WTC11 (cell line): ENCODE data around the gene GUCD1. TPM values are rescaled to one million over a fixed set of nuclear protein-coding genes. Genes with fewer than 3 reads are reported as not detected.

Source experiments
- CREB1 ChIP-seq: sonication (generic); formaldehyde crosslinking; IDR thresholded peaks from 2 replicates; pipeline ENCODE4 v1.8.0; 2023; ENCODE audit warnings: mild to moderate bottlenecking, missing genetic modification reagents
- CREM ChIP-seq: sonication (generic); formaldehyde crosslinking; IDR thresholded peaks from 2 replicates; pipeline ENCODE4 v1.8.1; 2022; ENCODE audit warnings: mild to moderate bottlenecking, missing genetic modification reagents, moderate library complexity
- GTF2I ChIP-seq: fragments of 250-450 bp; sonication (Bioruptor Pico); conservative IDR thresholded peaks from 2 replicates; pipeline ENCODE4 v1.4.0; 2021; ENCODE audit warnings: mild to moderate bottlenecking
- MYBL2 ChIP-seq: sonication (generic); formaldehyde crosslinking; IDR thresholded peaks from 2 replicates; pipeline ENCODE4 v1.8.1; 2023; ENCODE audit warnings: mild to moderate bottlenecking, moderate library complexity, missing genetic modification reagents
- NFYB ChIP-seq: sonication (generic); formaldehyde crosslinking; conservative IDR thresholded peaks from 2 replicates; pipeline ENCODE4 v1.8.0; 2022; ENCODE audit warnings: low read depth, missing genetic modification reagents
- OVOL2 ChIP-seq: fragments of 250-450 bp; sonication (Bioruptor Pico); IDR thresholded peaks from 2 replicates; pipeline ENCODE4 v1.9.0; 2021; ENCODE audit warnings: mild to moderate bottlenecking, borderline replicate concordance
- RORB ChIP-seq: fragments of 250-450 bp; sonication (Bioruptor Pico); IDR thresholded peaks from 2 replicates; pipeline ENCODE4 v1.9.0; 2021; ENCODE audit warnings: mild to moderate bottlenecking
- SOX15 ChIP-seq: fragments of 250-450 bp; sonication (Bioruptor Pico); IDR thresholded peaks from 2 replicates; pipeline ENCODE4 v1.9.0; 2021; ENCODE audit warnings: mild to moderate bottlenecking
- SP1 ChIP-seq: sonication (generic); formaldehyde crosslinking; conservative IDR thresholded peaks from 2 replicates; pipeline ENCODE4 v1.8.1; 2022; ENCODE audit warnings: missing genetic modification reagents
- TP53 ChIP-seq: sonication (generic); formaldehyde crosslinking; IDR thresholded peaks from 2 replicates; pipeline ENCODE4 v1.8.1; 2023; ENCODE audit warnings: mild to moderate bottlenecking, missing genetic modification reagents
- ZNF121 ChIP-seq: sonication (generic); formaldehyde crosslinking; IDR thresholded peaks from 2 replicates; pipeline ENCODE4 v1.8.0; 2023; ENCODE audit warnings: missing genetic modification reagents
- ZNF219 ChIP-seq: sonication (generic); formaldehyde crosslinking; IDR thresholded peaks from 2 replicates; pipeline ENCODE4 v1.8.0; 2023; ENCODE audit warnings: missing genetic modification reagents, mild to moderate bottlenecking, borderline replicate concordance
- total RNA-seq: library from RNA; stranded (reverse); gene quantifications from 3 replicates; pipeline ENCODE4 v1.2.3, GENCODE V29; 2021
- TF ChIP-seq, protein P1 (sequence below): sonication (generic); formaldehyde crosslinking; IDR thresholded peaks from 2 replicates; pipeline ENCODE4 v1.8.1; 2022; ENCODE audit warnings: mild to moderate bottlenecking, missing genetic modification reagents, moderate library complexity, borderline replicate concordance
- TF ChIP-seq, protein P2 (sequence below): sonication (generic); formaldehyde crosslinking; IDR thresholded peaks from 2 replicates; pipeline ENCODE4 v1.8.1; 2023; ENCODE audit warnings: mild to moderate bottlenecking, missing genetic modification reagents, moderate library complexity
- TF ChIP-seq, protein P3 (sequence below): sonication (generic); formaldehyde crosslinking; IDR thresholded peaks from 2 replicates; pipeline ENCODE4 v1.8.1; 2023; ENCODE audit warnings: mild to moderate bottlenecking, missing genetic modification reagents, borderline replicate concordance
- TF ChIP-seq, protein P4 (sequence below): sonication (generic); formaldehyde crosslinking; IDR thresholded peaks from 2 replicates; pipeline ENCODE4 v1.8.0; 2023; ENCODE audit warnings: missing genetic modification reagents, mild to moderate bottlenecking, borderline replicate concordance
- TF ChIP-seq, protein P5 (sequence below): fragments of 250-450 bp; sonication (Bioruptor Pico); IDR thresholded peaks from 2 replicates; pipeline ENCODE4 v1.8.0; 2021; ENCODE audit warnings: mild to moderate bottlenecking
- TF ChIP-seq, protein P6 (sequence below): sonication (generic); formaldehyde crosslinking; IDR thresholded peaks from 2 replicates; pipeline ENCODE4 v1.8.1; 2022; ENCODE audit warnings: missing genetic modification reagents, borderline replicate concordance
- TF ChIP-seq, protein P7 (sequence below): sonication (generic); formaldehyde crosslinking; IDR thresholded peaks from 2 replicates; pipeline ENCODE4 v1.8.0; 2022; ENCODE audit warnings: missing genetic modification reagents
- TF ChIP-seq, protein P8 (sequence below): sonication (generic); formaldehyde crosslinking; IDR thresholded peaks from 2 replicates; pipeline ENCODE4 v1.8.1; 2023; ENCODE audit warnings: mild to moderate bottlenecking, missing genetic modification reagents, moderate library complexity

GUCD1 gene
- total RNA-seq, 1 experiment from 2014 or later: 105 TPM

DNA sequence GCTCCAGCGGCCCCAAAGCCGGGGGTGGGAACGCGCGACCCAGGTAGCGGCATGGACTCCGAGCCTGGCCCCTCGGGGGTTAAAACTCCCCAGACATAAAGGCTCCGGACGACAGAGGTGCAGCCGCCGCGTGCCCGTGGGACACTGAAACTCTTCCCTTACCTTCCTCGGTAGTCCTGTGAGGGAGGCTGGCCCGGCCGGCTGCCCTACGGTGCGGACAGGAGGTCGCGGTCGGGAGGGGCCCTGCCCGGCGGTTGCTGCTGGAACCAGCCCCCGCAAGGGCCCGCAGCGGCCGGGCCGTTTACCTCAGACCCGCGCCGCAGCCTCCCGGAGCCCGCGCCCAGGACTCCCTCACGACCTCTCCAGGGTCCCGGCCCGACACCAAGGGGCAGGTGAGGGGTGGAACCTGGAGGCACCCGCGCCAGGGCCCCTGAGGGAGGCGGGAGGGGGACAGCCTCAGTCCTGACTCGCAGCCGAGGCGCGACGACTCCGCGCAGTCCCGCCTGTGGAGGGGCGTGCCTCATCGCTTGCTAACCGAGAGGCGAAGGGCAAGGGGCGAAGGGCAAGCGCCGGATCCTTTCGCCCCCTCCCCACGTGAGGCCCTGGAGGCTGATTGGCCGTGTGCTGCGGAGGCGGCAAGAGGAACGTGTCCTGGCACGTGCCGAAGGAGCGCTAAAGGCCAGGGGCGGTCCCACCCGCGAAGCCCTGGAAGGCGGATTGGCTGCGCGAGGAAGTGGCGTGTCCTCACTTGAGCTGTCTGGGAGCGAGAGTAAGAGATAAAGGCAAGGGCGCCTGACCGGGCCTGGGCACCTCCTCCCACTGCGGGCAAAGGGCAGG is 60.2 kb downstream of the GUCD1 start, which contains the start of gene UPB1 (continued):
- TF ChIP-seq, protein P1, sequence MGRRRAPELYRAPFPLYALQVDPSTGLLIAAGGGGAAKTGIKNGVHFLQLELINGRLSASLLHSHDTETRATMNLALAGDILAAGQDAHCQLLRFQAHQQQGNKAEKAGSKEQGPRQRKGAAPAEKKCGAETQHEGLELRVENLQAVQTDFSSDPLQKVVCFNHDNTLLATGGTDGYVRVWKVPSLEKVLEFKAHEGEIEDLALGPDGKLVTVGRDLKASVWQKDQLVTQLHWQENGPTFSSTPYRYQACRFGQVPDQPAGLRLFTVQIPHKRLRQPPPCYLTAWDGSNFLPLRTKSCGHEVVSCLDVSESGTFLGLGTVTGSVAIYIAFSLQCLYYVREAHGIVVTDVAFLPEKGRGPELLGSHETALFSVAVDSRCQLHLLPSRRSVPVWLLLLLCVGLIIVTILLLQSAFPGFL (CRISPR knock-in tag): peak; percentile 83; the same call in 1 of the 2 replicates
- TF ChIP-seq CREB1 (CRISPR knock-in tag): peak; percentile 98
- peak; percentile 99 for TF ChIP-seq TP53 (CRISPR knock-in tag)
- TF ChIP-seq NFYB (CRISPR knock-in tag): peak; percentile 94
- peak; percentile 85 for TF ChIP-seq SP1 (CRISPR knock-in tag)
- TF ChIP-seq, protein P2, sequence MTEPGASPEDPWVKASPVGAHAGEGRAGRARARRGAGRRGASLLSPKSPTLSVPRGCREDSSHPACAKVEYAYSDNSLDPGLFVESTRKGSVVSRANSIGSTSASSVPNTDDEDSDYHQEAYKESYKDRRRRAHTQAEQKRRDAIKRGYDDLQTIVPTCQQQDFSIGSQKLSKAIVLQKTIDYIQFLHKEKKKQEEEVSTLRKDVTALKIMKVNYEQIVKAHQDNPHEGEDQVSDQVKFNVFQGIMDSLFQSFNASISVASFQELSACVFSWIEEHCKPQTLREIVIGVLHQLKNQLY (CRISPR knock-in tag): peak; percentile 96
- peak; percentile 91 for TF ChIP-seq CREM
- TF ChIP-seq, protein P3, sequence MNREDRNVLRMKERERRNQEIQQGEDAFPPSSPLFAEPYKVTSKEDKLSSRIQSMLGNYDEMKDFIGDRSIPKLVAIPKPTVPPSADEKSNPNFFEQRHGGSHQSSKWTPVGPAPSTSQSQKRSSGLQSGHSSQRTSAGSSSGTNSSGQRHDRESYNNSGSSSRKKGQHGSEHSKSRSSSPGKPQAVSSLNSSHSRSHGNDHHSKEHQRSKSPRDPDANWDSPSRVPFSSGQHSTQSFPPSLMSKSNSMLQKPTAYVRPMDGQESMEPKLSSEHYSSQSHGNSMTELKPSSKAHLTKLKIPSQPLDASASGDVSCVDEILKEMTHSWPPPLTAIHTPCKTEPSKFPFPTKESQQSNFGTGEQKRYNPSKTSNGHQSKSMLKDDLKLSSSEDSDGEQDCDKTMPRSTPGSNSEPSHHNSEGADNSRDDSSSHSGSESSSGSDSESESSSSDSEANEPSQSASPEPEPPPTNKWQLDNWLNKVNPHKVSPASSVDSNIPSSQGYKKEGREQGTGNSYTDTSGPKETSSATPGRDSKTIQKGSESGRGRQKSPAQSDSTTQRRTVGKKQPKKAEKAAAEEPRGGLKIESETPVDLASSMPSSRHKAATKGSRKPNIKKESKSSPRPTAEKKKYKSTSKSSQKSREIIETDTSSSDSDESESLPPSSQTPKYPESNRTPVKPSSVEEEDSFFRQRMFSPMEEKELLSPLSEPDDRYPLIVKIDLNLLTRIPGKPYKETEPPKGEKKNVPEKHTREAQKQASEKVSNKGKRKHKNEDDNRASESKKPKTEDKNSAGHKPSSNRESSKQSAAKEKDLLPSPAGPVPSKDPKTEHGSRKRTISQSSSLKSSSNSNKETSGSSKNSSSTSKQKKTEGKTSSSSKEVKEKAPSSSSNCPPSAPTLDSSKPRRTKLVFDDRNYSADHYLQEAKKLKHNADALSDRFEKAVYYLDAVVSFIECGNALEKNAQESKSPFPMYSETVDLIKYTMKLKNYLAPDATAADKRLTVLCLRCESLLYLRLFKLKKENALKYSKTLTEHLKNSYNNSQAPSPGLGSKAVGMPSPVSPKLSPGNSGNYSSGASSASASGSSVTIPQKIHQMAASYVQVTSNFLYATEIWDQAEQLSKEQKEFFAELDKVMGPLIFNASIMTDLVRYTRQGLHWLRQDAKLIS (CRISPR knock-in tag): peak; percentile 99
- TF ChIP-seq SOX15 (CRISPR knock-in tag): no peak
- no peak for TF ChIP-seq OVOL2 (CRISPR knock-in tag)
- TF ChIP-seq ZNF219: peak; percentile 98
- TF ChIP-seq, protein P4, sequence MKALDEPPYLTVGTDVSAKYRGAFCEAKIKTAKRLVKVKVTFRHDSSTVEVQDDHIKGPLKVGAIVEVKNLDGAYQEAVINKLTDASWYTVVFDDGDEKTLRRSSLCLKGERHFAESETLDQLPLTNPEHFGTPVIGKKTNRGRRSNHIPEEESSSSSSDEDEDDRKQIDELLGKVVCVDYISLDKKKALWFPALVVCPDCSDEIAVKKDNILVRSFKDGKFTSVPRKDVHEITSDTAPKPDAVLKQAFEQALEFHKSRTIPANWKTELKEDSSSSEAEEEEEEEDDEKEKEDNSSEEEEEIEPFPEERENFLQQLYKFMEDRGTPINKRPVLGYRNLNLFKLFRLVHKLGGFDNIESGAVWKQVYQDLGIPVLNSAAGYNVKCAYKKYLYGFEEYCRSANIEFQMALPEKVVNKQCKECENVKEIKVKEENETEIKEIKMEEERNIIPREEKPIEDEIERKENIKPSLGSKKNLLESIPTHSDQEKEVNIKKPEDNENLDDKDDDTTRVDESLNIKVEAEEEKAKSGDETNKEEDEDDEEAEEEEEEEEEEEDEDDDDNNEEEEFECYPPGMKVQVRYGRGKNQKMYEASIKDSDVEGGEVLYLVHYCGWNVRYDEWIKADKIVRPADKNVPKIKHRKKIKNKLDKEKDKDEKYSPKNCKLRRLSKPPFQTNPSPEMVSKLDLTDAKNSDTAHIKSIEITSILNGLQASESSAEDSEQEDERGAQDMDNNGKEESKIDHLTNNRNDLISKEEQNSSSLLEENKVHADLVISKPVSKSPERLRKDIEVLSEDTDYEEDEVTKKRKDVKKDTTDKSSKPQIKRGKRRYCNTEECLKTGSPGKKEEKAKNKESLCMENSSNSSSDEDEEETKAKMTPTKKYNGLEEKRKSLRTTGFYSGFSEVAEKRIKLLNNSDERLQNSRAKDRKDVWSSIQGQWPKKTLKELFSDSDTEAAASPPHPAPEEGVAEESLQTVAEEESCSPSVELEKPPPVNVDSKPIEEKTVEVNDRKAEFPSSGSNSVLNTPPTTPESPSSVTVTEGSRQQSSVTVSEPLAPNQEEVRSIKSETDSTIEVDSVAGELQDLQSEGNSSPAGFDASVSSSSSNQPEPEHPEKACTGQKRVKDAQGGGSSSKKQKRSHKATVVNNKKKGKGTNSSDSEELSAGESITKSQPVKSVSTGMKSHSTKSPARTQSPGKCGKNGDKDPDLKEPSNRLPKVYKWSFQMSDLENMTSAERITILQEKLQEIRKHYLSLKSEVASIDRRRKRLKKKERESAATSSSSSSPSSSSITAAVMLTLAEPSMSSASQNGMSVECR (CRISPR knock-in tag): peak; percentile 99
- TF ChIP-seq RORB (CRISPR knock-in tag): no peak
- TF ChIP-seq, protein P5, sequence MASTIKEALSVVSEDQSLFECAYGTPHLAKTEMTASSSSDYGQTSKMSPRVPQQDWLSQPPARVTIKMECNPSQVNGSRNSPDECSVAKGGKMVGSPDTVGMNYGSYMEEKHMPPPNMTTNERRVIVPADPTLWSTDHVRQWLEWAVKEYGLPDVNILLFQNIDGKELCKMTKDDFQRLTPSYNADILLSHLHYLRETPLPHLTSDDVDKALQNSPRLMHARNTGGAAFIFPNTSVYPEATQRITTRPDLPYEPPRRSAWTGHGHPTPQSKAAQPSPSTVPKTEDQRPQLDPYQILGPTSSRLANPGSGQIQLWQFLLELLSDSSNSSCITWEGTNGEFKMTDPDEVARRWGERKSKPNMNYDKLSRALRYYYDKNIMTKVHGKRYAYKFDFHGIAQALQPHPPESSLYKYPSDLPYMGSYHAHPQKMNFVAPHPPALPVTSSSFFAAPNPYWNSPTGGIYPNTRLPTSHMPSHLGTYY: no peak
- TF ChIP-seq, protein P6, sequence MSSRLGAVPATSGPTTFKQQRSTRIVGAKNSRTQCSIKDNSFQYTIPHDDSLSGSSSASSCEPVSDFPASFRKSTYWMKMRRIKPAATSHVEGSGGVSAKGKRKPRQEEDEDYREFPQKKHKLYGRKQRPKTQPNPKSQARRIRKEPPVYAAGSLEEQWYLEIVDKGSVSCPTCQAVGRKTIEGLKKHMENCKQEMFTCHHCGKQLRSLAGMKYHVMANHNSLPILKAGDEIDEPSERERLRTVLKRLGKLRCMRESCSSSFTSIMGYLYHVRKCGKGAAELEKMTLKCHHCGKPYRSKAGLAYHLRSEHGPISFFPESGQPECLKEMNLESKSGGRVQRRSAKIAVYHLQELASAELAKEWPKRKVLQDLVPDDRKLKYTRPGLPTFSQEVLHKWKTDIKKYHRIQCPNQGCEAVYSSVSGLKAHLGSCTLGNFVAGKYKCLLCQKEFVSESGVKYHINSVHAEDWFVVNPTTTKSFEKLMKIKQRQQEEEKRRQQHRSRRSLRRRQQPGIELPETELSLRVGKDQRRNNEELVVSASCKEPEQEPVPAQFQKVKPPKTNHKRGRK (CRISPR knock-in tag): peak; percentile 91; the same call in 1 of the 2 replicates
- TF ChIP-seq, protein P7, sequence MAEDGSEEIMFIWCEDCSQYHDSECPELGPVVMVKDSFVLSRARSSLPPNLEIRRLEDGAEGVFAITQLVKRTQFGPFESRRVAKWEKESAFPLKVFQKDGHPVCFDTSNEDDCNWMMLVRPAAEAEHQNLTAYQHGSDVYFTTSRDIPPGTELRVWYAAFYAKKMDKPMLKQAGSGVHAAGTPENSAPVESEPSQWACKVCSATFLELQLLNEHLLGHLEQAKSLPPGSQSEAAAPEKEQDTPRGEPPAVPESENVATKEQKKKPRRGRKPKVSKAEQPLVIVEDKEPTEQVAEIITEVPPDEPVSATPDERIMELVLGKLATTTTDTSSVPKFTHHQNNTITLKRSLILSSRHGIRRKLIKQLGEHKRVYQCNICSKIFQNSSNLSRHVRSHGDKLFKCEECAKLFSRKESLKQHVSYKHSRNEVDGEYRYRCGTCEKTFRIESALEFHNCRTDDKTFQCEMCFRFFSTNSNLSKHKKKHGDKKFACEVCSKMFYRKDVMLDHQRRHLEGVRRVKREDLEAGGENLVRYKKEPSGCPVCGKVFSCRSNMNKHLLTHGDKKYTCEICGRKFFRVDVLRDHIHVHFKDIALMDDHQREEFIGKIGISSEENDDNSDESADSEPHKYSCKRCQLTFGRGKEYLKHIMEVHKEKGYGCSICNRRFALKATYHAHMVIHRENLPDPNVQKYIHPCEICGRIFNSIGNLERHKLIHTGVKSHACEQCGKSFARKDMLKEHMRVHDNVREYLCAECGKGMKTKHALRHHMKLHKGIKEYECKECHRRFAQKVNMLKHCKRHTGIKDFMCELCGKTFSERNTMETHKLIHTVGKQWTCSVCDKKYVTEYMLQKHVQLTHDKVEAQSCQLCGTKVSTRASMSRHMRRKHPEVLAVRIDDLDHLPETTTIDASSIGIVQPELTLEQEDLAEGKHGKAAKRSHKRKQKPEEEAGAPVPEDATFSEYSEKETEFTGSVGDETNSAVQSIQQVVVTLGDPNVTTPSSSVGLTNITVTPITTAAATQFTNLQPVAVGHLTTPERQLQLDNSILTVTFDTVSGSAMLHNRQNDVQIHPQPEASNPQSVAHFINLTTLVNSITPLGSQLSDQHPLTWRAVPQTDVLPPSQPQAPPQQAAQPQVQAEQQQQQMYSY (CRISPR knock-in tag): peak; percentile 87
- TF ChIP-seq ZNF121 (CRISPR knock-in tag): peak; percentile 93
- TF ChIP-seq MYBL2 (CRISPR knock-in tag): peak; percentile 98
- TF ChIP-seq GTF2I (CRISPR knock-in tag): no peak
- TF ChIP-seq, protein P8, sequence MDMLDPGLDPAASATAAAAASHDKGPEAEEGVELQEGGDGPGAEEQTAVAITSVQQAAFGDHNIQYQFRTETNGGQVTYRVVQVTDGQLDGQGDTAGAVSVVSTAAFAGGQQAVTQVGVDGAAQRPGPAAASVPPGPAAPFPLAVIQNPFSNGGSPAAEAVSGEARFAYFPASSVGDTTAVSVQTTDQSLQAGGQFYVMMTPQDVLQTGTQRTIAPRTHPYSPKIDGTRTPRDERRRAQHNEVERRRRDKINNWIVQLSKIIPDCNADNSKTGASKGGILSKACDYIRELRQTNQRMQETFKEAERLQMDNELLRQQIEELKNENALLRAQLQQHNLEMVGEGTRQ (CRISPR knock-in tag): peak; percentile 80
